Activated CD8-positive, alpha-beta memory T cell treated with anti-CD3 and anti-CD28 coated beads, Interleukin-2, amount 10 ng/mL, durations not matched to agents 7 days and 5 days (primary cell): ENCODE results near the gene ZNF208. TPM values are rescaled to one million over a fixed set of nuclear protein-coding genes. Genes with fewer than 3 reads are reported as not detected.
"Not testable (repeated sequence)": the region's sequence is repeated elsewhere in the genome, so short reads cannot be mapped to it uniquely, and the experiment has no call there.

Experiments
- ATAC-seq: fragments of 150-1000 bp; cut with Tn5 transposase; one replicate; pipeline ENCODE4 v1.10.0; 2021; ENCODE audit warnings: moderate library complexity
- CTCF ChIA-PET: fragments of 350-600 bp; sonication (Branson Sonifier 250); formaldehyde crosslinking; loops from one replicate; lab custom pipeline; 2021; ENCODE audit warnings: antibody characterized with exemption; lab: Charles Lee
- DNase-seq: peaks from one replicate; pipeline ENCODE4 v3.0.0-alpha.2; 2020
- H3K27ac Mint-ChIP-seq: one replicate; pipeline ENCODE4 v1.8.0; 2021; ENCODE audit warnings: mild to moderate bottlenecking, mixed read lengths
- H3K27me3 Mint-ChIP-seq: one replicate; pipeline ENCODE4 v1.8.0; 2021; ENCODE audit warnings: mixed read lengths
- H3K36me3 Mint-ChIP-seq: one replicate; pipeline ENCODE4 v1.8.0; 2021; ENCODE audit warnings: mild to moderate bottlenecking, mixed read lengths
- H3K4me1 Mint-ChIP-seq: one replicate; pipeline ENCODE4 v1.8.0; 2021; ENCODE audit warnings: mixed read lengths
- H3K4me3 Mint-ChIP-seq: one replicate; pipeline ENCODE4 v1.8.0; 2021; ENCODE audit warnings: mild to moderate bottlenecking, moderate library complexity, mixed read lengths
- H3K9me3 Mint-ChIP-seq: one replicate; pipeline ENCODE4 v1.8.0; 2022; ENCODE audit warnings: low read depth, mixed read lengths
- total RNA-seq, 2 experiments: library from RNA; stranded (reverse); gene quantifications; one replicate each; pipeline ENCODE4 v1.2.3, GENCODE V29; 2021

Gene ZNF208
- total RNA-seq = under 1 TPM; 0.30 to 0.99 TPM

DNA sequence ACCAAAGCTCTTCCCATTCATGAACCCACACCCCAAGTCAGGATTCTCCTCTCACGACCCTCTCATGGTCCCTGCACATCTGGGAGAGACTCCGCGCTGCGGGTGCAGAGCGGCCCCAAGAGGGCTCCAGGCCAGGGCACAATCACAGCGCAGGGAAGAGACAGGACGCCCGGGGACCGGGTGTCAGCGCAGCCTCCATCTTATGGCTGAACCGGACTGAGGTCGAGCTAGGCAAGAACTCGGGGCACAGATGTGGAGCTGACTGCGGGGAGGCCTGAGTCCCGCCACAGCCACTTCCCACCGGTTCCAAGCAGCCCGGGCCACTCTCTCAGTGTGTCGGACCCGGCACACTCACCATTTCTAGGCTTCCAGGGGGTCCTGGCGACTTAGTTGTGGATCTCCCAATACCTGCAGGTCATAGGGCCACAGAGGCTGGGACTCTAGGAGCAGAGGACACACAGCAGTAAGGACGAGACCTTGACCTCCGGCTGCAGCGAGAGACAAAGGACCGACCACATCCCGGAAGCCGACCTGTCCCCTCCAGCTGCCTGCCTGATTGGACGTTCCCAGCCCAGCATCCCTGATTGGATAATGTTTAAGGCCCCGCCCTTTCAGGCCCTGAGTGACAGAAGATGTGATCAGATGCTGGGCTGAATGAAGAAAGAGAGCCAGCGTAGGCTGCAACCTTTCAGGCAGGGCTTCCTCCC, at the start of gene ZNF208:
Gene ZNF208 (minus strand): TSS at position 507 of the 707 bp plus-strand sequence. CDS start 149 bp downstream, at position 358.
- H3K27ac Mint-ChIP-seq, H3K36me3 Mint-ChIP-seq, DNase-seq, H3K9me3 Mint-ChIP-seq, H3K27me3 Mint-ChIP-seq, CTCF ChIA-PET, H3K4me1 Mint-ChIP-seq: not testable (repeated sequence)
- peak within 1 kb of the TSS; percentile 56 for H3K4me3 Mint-ChIP-seq
- peak; percentile 47 for ATAC-seq

DNA sequence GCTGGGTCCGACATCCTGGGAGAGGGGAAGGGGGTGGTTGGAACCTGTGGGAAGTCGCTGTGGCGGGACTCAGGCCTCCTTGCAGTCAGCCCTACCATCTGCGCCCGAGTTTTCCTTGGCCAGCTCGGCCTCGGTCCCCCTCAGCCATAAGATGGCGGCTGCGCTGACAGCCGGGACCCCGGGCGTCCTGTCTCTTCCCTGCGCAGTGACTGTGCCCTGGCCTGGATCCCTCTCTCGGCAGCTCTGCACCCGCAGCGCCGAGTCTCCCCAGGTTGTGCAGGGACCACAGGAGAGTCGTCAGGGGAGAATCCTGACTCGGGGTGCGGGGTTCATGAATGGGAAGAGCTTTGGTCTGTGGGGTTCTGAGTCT, 41.9 kb upstream of the ZNF208 start:
- Mint-ChIP-seq H3K27me3 (no peaks in the 10 kb centered on the region), H3K4me1 (no peaks in the 10 kb centered on the region), H3K36me3 (peaks cover 31% of the 10 kb centered on the region), H3K27ac (peak overlapping the region; percentile 96), H3K9me3 (peaks cover 9% of the 10 kb centered on the region), H3K4me3 (peak overlapping the region; percentile 93)
- peak; percentile 56 for ATAC-seq
- DNase-seq = peak; percentile 41
- CTCF ChIA-PET = no interaction called here

DNA sequence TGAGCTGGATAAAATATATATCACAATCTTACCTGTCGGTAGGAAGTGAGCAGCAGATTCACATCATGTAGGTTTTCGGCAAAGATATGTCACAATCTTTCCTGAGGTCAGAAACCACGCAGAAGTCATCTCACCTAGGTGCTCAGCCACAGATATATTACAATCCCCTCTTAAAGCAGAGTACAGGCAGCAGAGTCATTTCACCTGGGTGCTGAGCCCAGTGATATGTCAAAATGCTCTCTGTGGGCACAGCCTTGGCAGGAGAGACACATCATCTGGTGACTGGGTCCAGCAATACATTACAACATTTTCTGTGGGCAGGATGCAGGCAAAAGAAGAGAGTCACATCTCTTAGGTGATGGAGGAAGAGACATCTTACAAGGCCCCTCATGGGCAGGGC, 30.4 kb upstream of the ZNF208 start:
- DNase-seq, H3K36me3 Mint-ChIP-seq, H3K4me3 Mint-ChIP-seq, H3K4me1 Mint-ChIP-seq, H3K27ac Mint-ChIP-seq, ATAC-seq, CTCF ChIA-PET, H3K27me3 Mint-ChIP-seq: not testable (repeated sequence)
- H3K9me3 Mint-ChIP-seq = peaks cover 30% of the 10 kb centered on the region

DNA sequence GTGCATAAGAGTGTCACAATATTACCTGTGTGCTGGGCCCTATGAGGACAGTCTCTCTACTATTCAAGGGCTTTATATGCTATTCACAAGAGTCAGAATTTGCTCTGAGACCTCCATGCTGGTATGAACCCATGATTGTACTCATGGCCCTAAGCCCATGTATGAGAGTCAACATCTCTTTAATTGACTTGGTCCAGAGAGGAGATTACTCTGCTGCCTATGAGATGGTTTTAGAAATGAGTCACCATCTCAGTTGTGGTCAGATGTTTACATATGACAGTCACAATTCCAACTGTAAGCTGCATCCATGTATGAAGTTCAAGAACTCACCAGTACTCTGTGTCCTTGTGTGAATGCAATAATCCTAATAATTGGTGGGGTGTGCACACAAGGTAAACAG, 19.9 kb upstream of the ZNF208 start:
- CTCF ChIA-PET = no interaction called here
- H3K4me3 Mint-ChIP-seq = no peak overlapping the region
- ATAC-seq = no peak
- DNase-seq = no peak
- H3K36me3 Mint-ChIP-seq = no peaks in the 10 kb centered on the region
- H3K27ac Mint-ChIP-seq = no peak overlapping the region
- H3K4me1 Mint-ChIP-seq = no peaks in the 10 kb centered on the region
- H3K27me3 Mint-ChIP-seq = no peaks in the 10 kb centered on the region
- H3K9me3 Mint-ChIP-seq = peaks cover 14% of the 10 kb centered on the region

DNA sequence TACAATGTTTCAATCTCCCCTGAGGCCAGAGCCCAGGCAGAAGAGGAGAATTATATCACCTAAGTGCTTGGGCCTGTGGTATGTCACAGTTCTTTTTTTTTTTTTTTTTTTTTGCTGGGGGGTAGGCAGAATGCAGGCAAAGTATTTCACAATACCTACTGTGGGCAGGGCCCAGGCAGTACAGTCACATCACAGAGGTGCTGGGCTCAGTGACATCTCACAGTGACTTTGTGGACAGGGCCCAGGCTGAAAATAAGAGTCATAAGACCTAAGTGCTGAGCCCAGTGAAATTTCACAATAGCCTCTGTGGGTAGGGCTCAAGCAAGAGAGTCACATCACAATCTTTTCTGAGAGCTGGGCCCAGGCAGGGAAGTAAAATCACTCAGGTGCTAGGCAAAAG, 15.9 kb upstream of the ZNF208 start:
- CTCF ChIA-PET = no interaction called here
- H3K9me3 Mint-ChIP-seq = peaks cover 13% of the 10 kb centered on the region
- H3K36me3 Mint-ChIP-seq = no peaks in the 10 kb centered on the region
- DNase-seq = no peak
- H3K4me3 Mint-ChIP-seq = no peak overlapping the region
- no peak for ATAC-seq
- H3K27me3 Mint-ChIP-seq = no peaks in the 10 kb centered on the region
- H3K4me1 Mint-ChIP-seq = no peaks in the 10 kb centered on the region
- H3K27ac Mint-ChIP-seq = no peak overlapping the region

DNA sequence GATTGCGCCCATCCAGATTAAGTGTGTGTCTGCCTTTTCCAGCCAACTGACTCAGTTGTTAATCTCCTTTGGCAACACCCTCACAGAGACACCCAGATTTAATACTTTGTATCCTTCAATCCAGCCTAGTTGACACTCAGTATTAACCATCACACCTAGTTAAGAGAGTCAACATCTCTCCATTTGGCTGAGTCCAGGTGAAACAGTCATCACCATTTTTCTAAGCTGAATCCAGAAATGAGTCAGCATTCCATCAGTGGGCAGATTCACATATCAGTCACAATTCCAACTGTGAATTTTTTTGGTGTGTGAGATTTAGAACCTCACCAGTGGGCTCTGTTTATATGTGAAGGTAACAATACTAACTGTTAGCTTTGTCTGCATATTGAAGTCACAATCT, 14.8 kb upstream of the ZNF208 start:
- ATAC-seq = not testable (repeated sequence)

DNA sequence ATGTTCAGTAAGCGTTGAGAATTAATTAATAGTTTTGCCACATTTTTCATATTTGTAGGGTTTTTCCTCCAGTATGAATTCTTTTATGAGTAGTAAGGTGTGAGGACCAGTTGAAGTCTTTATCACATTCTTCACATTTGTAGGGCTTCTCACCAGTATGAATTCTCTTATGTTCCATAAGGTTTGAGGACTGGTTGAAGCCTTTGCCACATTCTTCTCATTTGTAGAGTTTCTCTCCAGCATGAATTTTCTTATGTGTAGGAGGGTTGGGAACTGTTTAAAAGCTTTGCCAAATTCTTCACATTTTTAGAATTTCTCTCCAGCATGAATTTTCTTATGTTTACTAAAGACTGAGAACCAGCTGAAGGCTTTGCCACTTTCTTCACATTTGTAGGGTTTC, 40.3 kb downstream of the ZNF208 start:
- H3K9me3 Mint-ChIP-seq = peaks cover 51% of the 10 kb centered on the region
- no peak for DNase-seq
- ATAC-seq = no peak
- H3K36me3 Mint-ChIP-seq = peaks cover 5% of the 10 kb centered on the region
- no peak overlapping the region for H3K4me3 Mint-ChIP-seq
- no peak overlapping the region for H3K27ac Mint-ChIP-seq
- CTCF ChIA-PET = no interaction called here
- H3K27me3 Mint-ChIP-seq = no peaks in the 10 kb centered on the region
- H3K4me1 Mint-ChIP-seq = no peaks in the 10 kb centered on the region

More for the DNA sequence above, 14.8 kb upstream of the ZNF208 start:
- DNase-seq, CTCF ChIA-PET, H3K27ac Mint-ChIP-seq, H3K4me1 Mint-ChIP-seq, H3K4me3 Mint-ChIP-seq, H3K27me3 Mint-ChIP-seq, H3K36me3 Mint-ChIP-seq: not testable (repeated sequence)
- peaks cover 13% of the 10 kb centered on the region for H3K9me3 Mint-ChIP-seq

DNA sequence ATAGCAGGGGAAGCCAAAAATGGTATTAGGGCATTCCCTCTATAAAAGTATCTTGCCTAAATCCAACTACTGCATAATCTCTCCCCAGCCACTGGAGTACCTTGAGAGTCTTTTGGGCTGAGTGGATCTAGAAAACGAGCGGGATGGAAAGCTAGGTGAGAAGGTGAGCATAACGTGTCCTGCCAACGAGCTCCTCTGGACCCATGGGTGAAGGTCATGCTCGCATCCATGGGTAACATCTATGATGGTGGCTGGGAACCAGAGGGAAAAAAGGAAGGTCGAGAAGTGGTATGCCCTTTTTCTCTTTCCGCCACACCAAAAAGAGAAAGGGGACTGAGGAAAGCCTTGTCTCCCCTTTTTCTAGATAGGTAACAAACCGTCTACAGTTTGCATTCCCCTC, 63.0 kb downstream of the ZNF208 start:
- H3K27ac Mint-ChIP-seq = no peak overlapping the region
- H3K36me3 Mint-ChIP-seq = peaks cover 2% of the 10 kb centered on the region
- DNase-seq = no peak
- H3K4me3 Mint-ChIP-seq = no peak overlapping the region
- H3K4me1 Mint-ChIP-seq = no peaks in the 10 kb centered on the region
- H3K27me3 Mint-ChIP-seq = no peaks in the 10 kb centered on the region
- no peak for ATAC-seq
- H3K9me3 Mint-ChIP-seq = peaks cover 19% of the 10 kb centered on the region
- CTCF ChIA-PET = no interaction called here

DNA sequence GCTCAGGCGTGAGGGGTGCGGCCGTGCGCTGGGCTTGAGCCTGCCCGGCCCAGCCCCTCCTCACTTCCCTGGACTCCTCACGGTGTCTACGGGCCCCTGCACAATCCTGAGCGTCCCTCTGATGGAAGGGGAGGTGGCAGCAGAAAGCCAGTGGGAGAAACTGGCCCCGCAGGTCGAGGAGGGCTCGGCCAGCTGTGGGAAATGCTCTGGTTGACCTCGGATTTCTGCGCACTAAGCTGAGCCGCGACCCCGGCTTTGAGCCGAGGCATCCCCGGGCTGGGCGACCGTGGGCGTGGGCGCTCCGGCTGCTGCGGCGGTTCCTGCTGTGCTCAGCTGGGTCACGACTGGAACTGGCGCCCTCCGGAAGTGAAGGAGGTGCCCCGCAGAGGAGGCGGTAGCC, 70.1 kb downstream of the ZNF208 start:
- no peak for DNase-seq
- Mint-ChIP-seq H3K27ac (no peak overlapping the region), H3K4me3 (no peak overlapping the region), H3K36me3 (no peaks in the 10 kb centered on the region), H3K4me1 (no peaks in the 10 kb centered on the region), H3K9me3 (peaks cover 10% of the 10 kb centered on the region), H3K27me3 (no peaks in the 10 kb centered on the region)
- CTCF ChIA-PET = no interaction called here
- no peak for ATAC-seq

DNA sequence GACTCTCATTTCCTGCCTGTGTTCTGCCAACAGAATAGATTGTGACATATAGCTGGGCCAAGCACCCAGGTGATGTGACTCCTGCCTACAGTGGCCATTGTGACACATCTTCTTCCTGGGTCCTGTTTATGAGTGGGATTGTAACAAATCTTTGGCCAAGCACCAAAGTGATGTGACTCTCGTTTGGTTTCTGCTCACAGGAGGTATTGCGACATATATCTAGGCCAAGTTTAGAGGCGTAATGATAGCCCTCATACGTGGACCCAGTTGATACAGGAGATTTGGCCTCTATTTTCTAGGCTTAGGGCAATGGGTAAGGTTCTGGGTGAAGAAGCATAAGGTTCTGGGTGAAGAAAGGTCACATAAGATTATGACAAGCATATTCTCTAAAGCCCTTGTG, 76.2 kb downstream of the ZNF208 start:
- Mint-ChIP-seq H3K27me3 (no peaks in the 10 kb centered on the region), H3K4me3 (no peak overlapping the region), H3K4me1 (no peaks in the 10 kb centered on the region), H3K27ac (no peak overlapping the region), H3K36me3 (no peaks in the 10 kb centered on the region), H3K9me3 (peaks cover 26% of the 10 kb centered on the region)
- DNase-seq (no peak), ATAC-seq (no peak)
- CTCF ChIA-PET = no interaction called here

DNA sequence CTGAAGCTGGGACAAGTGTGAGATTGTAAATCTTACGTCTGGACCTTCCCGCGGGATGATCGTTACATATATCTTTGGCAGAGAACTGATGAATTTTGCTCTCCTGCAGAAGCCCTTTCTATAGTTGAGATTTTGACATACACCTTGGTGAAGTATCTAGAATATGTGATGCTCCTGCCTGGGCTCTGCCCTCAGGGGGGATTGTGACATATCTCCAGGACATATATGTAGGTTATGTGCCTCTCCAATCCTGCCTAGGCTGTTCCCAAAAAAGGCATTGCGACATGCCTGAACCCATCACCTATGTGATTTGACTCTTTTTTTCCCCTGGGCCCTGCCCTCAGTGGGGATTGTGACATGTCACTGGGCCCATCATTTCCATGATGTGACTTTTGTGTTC, 76.6 kb downstream of the ZNF208 start:
- Mint-ChIP-seq H3K27me3 (no peaks in the 10 kb centered on the region), H3K27ac (no peak overlapping the region), H3K36me3 (no peaks in the 10 kb centered on the region), H3K4me1 (no peaks in the 10 kb centered on the region), H3K9me3 (peaks cover 29% of the 10 kb centered on the region), H3K4me3 (no peak overlapping the region)
- CTCF ChIA-PET = no interaction called here
- ATAC-seq = no peak
- no peak for DNase-seq

DNA sequence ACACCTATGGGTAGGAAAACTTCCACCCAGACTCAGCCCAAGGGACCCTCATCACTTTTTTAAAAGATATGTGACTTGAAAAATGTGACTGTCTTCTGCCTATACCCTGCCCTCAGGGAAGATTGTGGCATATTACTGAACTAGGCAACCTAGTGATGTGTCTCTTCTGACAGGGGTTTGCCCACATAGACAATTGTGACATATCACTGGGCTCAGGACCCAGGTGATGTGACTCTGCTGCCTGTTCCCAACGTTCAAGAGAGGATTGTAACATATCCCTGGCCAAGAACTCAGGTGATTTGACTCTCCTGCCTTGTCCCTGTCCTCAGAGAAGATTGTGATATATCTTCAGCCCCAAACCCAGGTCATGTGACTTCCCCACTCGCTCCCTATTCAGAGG, 88.5 kb downstream of the ZNF208 start:
- CTCF ChIA-PET = no interaction called here
- Mint-ChIP-seq H3K27ac (no peak overlapping the region), H3K27me3 (no peaks in the 10 kb centered on the region), H3K9me3 (peaks cover 31% of the 10 kb centered on the region), H3K4me3 (no peak overlapping the region), H3K4me1 (no peaks in the 10 kb centered on the region), H3K36me3 (no peaks in the 10 kb centered on the region)
- DNase-seq (no peak), ATAC-seq (no peak)

DNA sequence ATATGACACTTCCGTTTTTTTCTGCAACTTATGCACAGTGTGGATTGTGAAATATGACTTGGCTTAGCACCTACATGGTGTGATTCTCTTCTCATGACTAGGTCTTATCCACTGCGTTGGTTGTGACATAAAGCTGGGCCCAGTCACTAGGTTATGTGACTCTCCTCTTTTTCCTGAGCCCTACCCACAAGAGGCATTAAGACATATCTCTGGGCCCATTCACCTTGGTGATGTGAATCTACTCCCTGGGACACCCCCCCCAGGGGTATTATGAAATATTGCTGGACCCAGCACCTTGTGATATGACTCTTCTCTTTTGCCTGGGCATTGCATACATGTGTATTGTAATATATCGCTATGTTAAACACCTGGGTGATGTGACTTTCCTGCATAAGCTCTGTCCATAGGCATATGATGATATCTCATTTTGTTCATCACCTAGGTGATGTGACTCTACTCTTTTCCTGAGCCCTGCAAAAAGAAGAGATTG, 89.0 kb downstream of the ZNF208 start:
- no peak for ATAC-seq
- DNase-seq = no peak
- H3K27me3 Mint-ChIP-seq = no peaks in the 10 kb centered on the region
- no peaks in the 10 kb centered on the region for H3K36me3 Mint-ChIP-seq
- no peaks in the 10 kb centered on the region for H3K4me1 Mint-ChIP-seq
- no peak overlapping the region for H3K27ac Mint-ChIP-seq
- no peak overlapping the region for H3K4me3 Mint-ChIP-seq
- H3K9me3 Mint-ChIP-seq = peaks cover 36% of the 10 kb centered on the region
- CTCF ChIA-PET = no interaction called here

DNA sequence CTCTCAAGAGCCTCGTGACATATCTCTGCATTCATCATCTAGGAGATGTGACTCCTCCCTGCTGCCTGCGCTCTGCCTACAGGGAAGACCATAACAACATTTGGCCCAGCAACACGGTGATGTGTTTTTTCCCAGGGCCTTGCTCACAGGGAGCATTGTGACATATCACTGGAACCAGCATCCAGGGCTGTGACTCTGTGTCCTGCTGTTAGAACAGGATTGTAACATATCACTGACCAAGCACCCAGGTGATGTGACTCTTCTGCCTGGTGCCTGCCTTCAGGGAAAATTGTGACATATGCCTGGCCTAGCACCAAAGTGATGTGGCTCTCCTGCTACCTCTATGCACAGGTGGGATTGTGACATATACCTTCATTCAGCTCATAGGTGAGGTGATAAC, 95.3 kb downstream of the ZNF208 start:
- no peaks in the 10 kb centered on the region for H3K27me3 Mint-ChIP-seq
- H3K4me1 Mint-ChIP-seq = no peaks in the 10 kb centered on the region
- H3K27ac Mint-ChIP-seq = no peak overlapping the region
- peaks cover 23% of the 10 kb centered on the region for H3K9me3 Mint-ChIP-seq
- H3K36me3 Mint-ChIP-seq = no peaks in the 10 kb centered on the region
- H3K4me3 Mint-ChIP-seq = no peak overlapping the region
- no peak for ATAC-seq
- no peak for DNase-seq
- CTCF ChIA-PET = no interaction called here
